Natural killer cell (primary cell): Measurements from ENCODE around the gene LMAN1L. TPM values are rescaled to one million over a fixed set of nuclear protein-coding genes. Genes with fewer than 3 reads are reported as not detected.

Source experiments
- ATAC-seq, 3 donors: fragments of 150-1000 bp in 2 of 3; fragments of 200-7000 bp in 1 of 3; cut with Tn5 transposase; 1 replicate in 1 of 3; 2 replicates in 2 of 3; pipeline ENCODE4 v1.10.0; 2021; ENCODE audit warnings: mild to moderate bottlenecking in 2 of 3, moderate library complexity in 2 of 3
- DNase-seq, 2 donors: peaks; one replicate each; pipeline versions ENCODE4 v3.0.0 to v3.0.0-alpha.2; 2013 to 2021; ENCODE audit warnings: mixed read lengths in 1 of 2
- H3K27ac ChIP-seq: one replicate; pipeline ENCODE4 v1.5.1; 2013; ENCODE audit warnings: mild to moderate bottlenecking, low read length
- H3K27me3 ChIP-seq: one replicate; pipeline ENCODE4 v1.6.1; 2013; ENCODE audit warnings: low read length; ENCODE audit not compliant: control insufficient read depth, insufficient read depth
- H3K36me3 ChIP-seq: one replicate; pipeline ENCODE4 v1.6.1; 2013; ENCODE audit warnings: low read length; ENCODE audit not compliant: control insufficient read depth, insufficient read depth
- H3K4me1 ChIP-seq: one replicate; pipeline ENCODE4 v1.6.1; 2013; ENCODE audit warnings: low read length; ENCODE audit not compliant: control insufficient read depth, insufficient read depth
- H3K4me3 ChIP-seq: one replicate; pipeline ENCODE4 v1.5.1; 2013; ENCODE audit warnings: low read length
- H3K9me3 ChIP-seq: one replicate; pipeline ENCODE4 v1.6.1; 2013; ENCODE audit warnings: low read length; ENCODE audit not compliant: control insufficient read depth, insufficient read depth
- H3K27ac Mint-ChIP-seq, 2 donors: one replicate each; pipeline ENCODE4 v1.8.0; 2022; ENCODE audit warnings: mild to moderate bottlenecking in 2 of 2, mixed read lengths in 2 of 2, moderate library complexity in 1 of 2
- H3K27me3 Mint-ChIP-seq, 2 donors: one replicate each; pipeline ENCODE4 v1.8.0; 2022; ENCODE audit warnings: low read depth in 2 of 2, mixed read lengths in 2 of 2
- H3K36me3 Mint-ChIP-seq: one replicate; pipeline ENCODE4 v1.8.0; 2022; ENCODE audit warnings: mixed read lengths
- H3K4me1 Mint-ChIP-seq, 2 donors: one replicate each; pipeline ENCODE4 v1.8.0; 2022; ENCODE audit warnings: mixed read lengths in 2 of 2
- H3K4me3 Mint-ChIP-seq: one replicate; pipeline ENCODE4 v1.8.0; 2022; ENCODE audit warnings: mild to moderate bottlenecking, moderate library complexity, mixed read lengths
- H3K9me3 Mint-ChIP-seq, 2 donors: one replicate each; pipeline ENCODE4 v1.8.0; 2022; ENCODE audit warnings: mixed read lengths in 2 of 2
- WGBS: methylation state at CpG from one replicate; pipeline ENCODE4 v1.1.7; 2013; ENCODE audit warnings: missing lambda C conversion rate; ENCODE audit not compliant: insufficient coverage; 5-methylcytosine and 5-hydroxymethylcytosine counted together
- intact Hi-C: fragments of 100-400 bp; cut with micrococcal nuclease; formaldehyde crosslinking; loops from one replicate; pipeline ENCODE4 v1.14.2; 2022
- total RNA-seq, 4 donors: library from RNA; stranded (reverse); fragments of 120-200 nt in 1 of 4; gene quantifications; one replicate each; pipeline versions ENCODE4 v1.2.3 to v1.2.4, GENCODE V29; 2013 to 2022
- TF ChIP-seq, protein P1 (sequence below): fragments of 200-600 bp; IDR thresholded peaks from one replicate; pipeline ENCODE4 v1.8.0; 2022; ENCODE audit warnings: antibody characterized with exemption

LMAN1L gene
- total RNA-seq, 3 donors from 2014 or later (not counting 1 experiment from before 2014, with no cell fraction given) = 0.72 to 1.1 (median 0.94) TPM

GRCh38 chr15:74844319-74845207 lies 31.9 kb downstream of the LMAN1L start:
- H3K27me3 Mint-ChIP-seq = no peaks in the 10 kb centered on the region
- Histone ChIP-seq H3K9me3 (no peaks in the 10 kb centered on the region), H3K4me1 (peaks cover 48% of the 10 kb centered on the region), H3K4me3 (no peak overlapping the region), H3K27me3 (no peaks in the 10 kb centered on the region), H3K27ac (peak overlapping the region; percentile 80), H3K36me3 (peaks cover 24% of the 10 kb centered on the region)
- H3K36me3 Mint-ChIP-seq = peaks cover 15% of the 10 kb centered on the region
- H3K4me1 Mint-ChIP-seq = peaks cover 18 to 49% of the 10 kb centered on the region in 2 donors
- H3K9me3 Mint-ChIP-seq = no peaks in the 10 kb centered on the region
- peak overlapping the region; percentile 91 for H3K27ac Mint-ChIP-seq
- peak overlapping the region; percentile 74 for H3K4me3 Mint-ChIP-seq
- intact Hi-C loops = loop anchor here (2.0 to 10.0 kb wide), 5 partner anchors 14 to 360 kb away; partner anchors contain the start of genes C15orf39, FAM219B and SCAMP2
- 51% methylated on average over 9 of the region's 12 CpGs for WGBS
- ATAC-seq (no peak), DNase-seq (no peak)
- TF ChIP-seq, protein P1, sequence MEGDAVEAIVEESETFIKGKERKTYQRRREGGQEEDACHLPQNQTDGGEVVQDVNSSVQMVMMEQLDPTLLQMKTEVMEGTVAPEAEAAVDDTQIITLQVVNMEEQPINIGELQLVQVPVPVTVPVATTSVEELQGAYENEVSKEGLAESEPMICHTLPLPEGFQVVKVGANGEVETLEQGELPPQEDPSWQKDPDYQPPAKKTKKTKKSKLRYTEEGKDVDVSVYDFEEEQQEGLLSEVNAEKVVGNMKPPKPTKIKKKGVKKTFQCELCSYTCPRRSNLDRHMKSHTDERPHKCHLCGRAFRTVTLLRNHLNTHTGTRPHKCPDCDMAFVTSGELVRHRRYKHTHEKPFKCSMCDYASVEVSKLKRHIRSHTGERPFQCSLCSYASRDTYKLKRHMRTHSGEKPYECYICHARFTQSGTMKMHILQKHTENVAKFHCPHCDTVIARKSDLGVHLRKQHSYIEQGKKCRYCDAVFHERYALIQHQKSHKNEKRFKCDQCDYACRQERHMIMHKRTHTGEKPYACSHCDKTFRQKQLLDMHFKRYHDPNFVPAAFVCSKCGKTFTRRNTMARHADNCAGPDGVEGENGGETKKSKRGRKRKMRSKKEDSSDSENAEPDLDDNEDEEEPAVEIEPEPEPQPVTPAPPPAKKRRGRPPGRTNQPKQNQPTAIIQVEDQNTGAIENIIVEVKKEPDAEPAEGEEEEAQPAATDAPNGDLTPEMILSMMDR = no peak

DNA sequence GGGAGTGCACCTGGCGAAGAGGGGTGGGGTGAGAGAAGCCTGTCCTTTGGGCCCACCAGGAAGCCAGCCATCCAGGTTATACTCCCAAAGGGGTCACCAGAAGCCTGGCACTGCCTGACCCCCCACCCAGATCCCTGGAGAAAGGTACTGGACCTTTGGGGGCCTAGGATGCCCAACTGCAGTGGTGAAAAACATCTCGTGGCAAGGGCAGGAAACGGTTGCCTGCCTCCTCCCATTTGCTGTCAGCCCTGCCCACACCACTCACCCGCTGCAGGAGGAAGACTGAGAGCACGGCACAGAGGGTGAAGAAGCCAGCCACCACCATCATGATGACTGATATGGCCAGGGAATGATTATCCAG lies 32.6 kb downstream of the LMAN1L start:
- Mint-ChIP-seq H3K4me3 (peak overlapping the region; percentile 74), H3K27me3 (no peaks in the 10 kb centered on the region), H3K36me3 (peaks cover 15% of the 10 kb centered on the region), H3K4me1 (peaks cover 18 to 49% of the 10 kb centered on the region in 2 donors), H3K9me3 (no peaks in the 10 kb centered on the region), H3K27ac (peak overlapping the region; percentile 91)
- TF ChIP-seq, protein P1 = no peak
- DNase-seq (peak; percentile 47 to 78), ATAC-seq (peak; percentile 39 to 46 (median 45))
- intact Hi-C loops = loop anchor here (2.0 to 10.0 kb wide), 3 partner anchors 14 to 360 kb away; partner anchors contain the start of genes C15orf39 and SCAMP2
- Histone ChIP-seq H3K4me1 (peaks cover 48% of the 10 kb centered on the region), H3K27ac (peak overlapping the region; percentile 80), H3K4me3 (no peak overlapping the region), H3K9me3 (no peaks in the 10 kb centered on the region), H3K36me3 (peaks cover 30% of the 10 kb centered on the region), H3K27me3 (no peaks in the 10 kb centered on the region)
- 20% methylated on average over 4 of the region's 5 CpGs for WGBS

DNA sequence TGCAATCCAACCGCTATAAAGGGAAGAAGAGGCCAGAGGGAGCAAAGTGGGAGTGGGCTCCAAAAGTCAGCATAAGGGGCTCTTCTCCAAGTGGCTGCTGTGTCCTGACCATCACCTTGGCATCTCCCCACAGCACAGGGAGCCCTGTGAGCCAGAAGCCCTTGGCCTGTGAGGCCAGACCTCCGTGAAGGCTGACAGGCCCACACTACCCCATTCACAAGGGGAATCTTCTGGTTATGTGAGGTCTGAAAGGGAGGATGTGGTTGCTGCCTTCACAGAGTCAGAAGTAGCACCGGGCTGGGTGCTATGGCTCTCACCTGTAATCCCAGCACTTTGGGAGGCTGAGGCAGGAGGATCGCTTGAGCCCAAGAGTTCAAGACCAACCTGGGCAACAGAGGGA lies 32.9 kb downstream of the LMAN1L start:
- no peak overlapping the region for H3K4me3 ChIP-seq
- intact Hi-C loops = loop anchor here (2.0 to 10.0 kb wide), 3 partner anchors 13 to 359 kb away; partner anchors contain the start of genes C15orf39 and SCAMP2

More for the DNA sequence above, 32.9 kb downstream of the LMAN1L start:
- H3K27me3 Mint-ChIP-seq = no peaks in the 10 kb centered on the region
- H3K9me3 Mint-ChIP-seq = no peaks in the 10 kb centered on the region
- Histone ChIP-seq H3K36me3 (peaks cover 34% of the 10 kb centered on the region), H3K4me1 (peaks cover 48% of the 10 kb centered on the region), H3K27me3 (no peaks in the 10 kb centered on the region), H3K27ac (peak overlapping the region; percentile 80), H3K9me3 (no peaks in the 10 kb centered on the region)
- peaks cover 18 to 49% of the 10 kb centered on the region in 2 donors for H3K4me1 Mint-ChIP-seq
- TF ChIP-seq, protein P1 = no peak
- ATAC-seq (peak in 1 of 3 donors; percentile 5), DNase-seq (peak in 1 of 2 donors; percentile 56)
- 26% methylated on average over 4 of the region's 4 CpGs for WGBS
- peak overlapping the region; percentile 91 for H3K27ac Mint-ChIP-seq
- peaks cover 15% of the 10 kb centered on the region for H3K36me3 Mint-ChIP-seq
- H3K4me3 Mint-ChIP-seq = peak overlapping the region; percentile 74
